A549 (cell line): Measurements from ENCODE around the gene SERPIND1. TPM values are rescaled to one million over a fixed set of nuclear protein-coding genes. Genes with fewer than 3 reads are reported as not detected.

Experiments
- ATAC-seq, 2 experiments: fragments of 200-7000 bp in 1 of 2; fragments of >200 bp in 1 of 2; cut with Nextera tagmentation in 1 of 2; cut with Tn5 transposase in 1 of 2; 3 replicates each; pipeline versions ENCODE4 v1.8.0 to v1.9.1; 2018 to 2020; ENCODE audit warnings: mild to moderate bottlenecking in 1 of 2, moderate library complexity in 1 of 2
- CTCF ChIA-PET: fragments of 300-600 bp; sonication (Branson Sonifier 250); formaldehyde crosslinking; extraction: SDS; loops from one replicate; lab custom pipeline; 2021; ENCODE audit warnings: antibody characterized with exemption, inconsistent platforms; lab: Yijun Ruan, JAX
- POLR2A ChIA-PET: fragments of 350-600 bp; formaldehyde crosslinking; extraction: SDS; loops from one replicate; lab custom pipeline; 2021; ENCODE audit warnings: antibody characterized with exemption, inconsistent platforms; lab: Yijun Ruan, JAX
- DNase-seq, 2 experiments: peaks; one replicate each; pipeline versions ENCODE4 v3.0.0 to v3.0.0-alpha.2; 2011 to 2016; ENCODE audit warnings: low read depth in 1 of 2, low spot score in 1 of 2
- FAIRE-seq: peaks from 2 replicates; lab custom pipeline; 2011; peaks lifted over from hg19 to GRCh38; lab: Jason Lieb, UNC
- H3K27ac ChIP-seq, 2 experiments: fragments of >200 bp; sonication (Bioruptor Twin); formaldehyde crosslinking; 3 replicates each; pipeline ENCODE4 v1.5.1; 2016 to 2017
- H3K4me1 ChIP-seq: fragments of >200 bp; sonication (Bioruptor Twin); formaldehyde crosslinking; 3 replicates; pipeline ENCODE4 v1.6.1; 2016
- H3K4me2 ChIP-seq: fragments of >200 bp; sonication (Bioruptor Twin); formaldehyde crosslinking; 3 replicates; pipeline ENCODE4 v1.6.1; 2016
- H3K4me3 ChIP-seq: fragments of >200 bp; sonication (Bioruptor Twin); formaldehyde crosslinking; 3 replicates; pipeline ENCODE4 v1.5.1; 2016
- H3K9me3 ChIP-seq: fragments of >200 bp; sonication (Bioruptor Twin); formaldehyde crosslinking; 3 replicates; pipeline ENCODE4 v1.6.1; 2016
- ATOH8 ChIP-seq: fragments of 250-450 bp; sonication (Bioruptor Pico); IDR thresholded peaks from 2 replicates; pipeline ENCODE4 v1.5.0; 2020; ENCODE audit warnings: low read depth, mild to moderate bottlenecking, moderate library complexity
- BHLHE40 ChIP-seq: IDR thresholded peaks from 2 replicates; pipeline ENCODE4 v1.6.1; 2012; ENCODE audit warnings: low read depth, low read length, inconsistent platforms
- CBX2 ChIP-seq: fragments of 200-600 bp; sonication (generic); IDR thresholded peaks from 2 replicates; pipeline ENCODE4 v1.6.1; 2016; ENCODE audit warnings: low read depth, mild to moderate bottlenecking, borderline replicate concordance
- CBX8 ChIP-seq: fragments of 200-600 bp; sonication (generic); IDR thresholded peaks from 2 replicates; pipeline ENCODE4 v1.6.1; 2016
- CEBPB ChIP-seq, 2 experiments: fragments of >200 bp in 1 of 2; sonication (Bioruptor Twin) in 1 of 2; formaldehyde crosslinking in 1 of 2; IDR thresholded peaks; 2 replicates each; pipeline ENCODE4 v1.6.1; 2012 to 2016
- E2F6 ChIP-seq: IDR thresholded peaks from 2 replicates; pipeline ENCODE4 v1.6.1; 2012; ENCODE audit warnings: low read depth, borderline replicate concordance
- EHF ChIP-seq: fragments of 250-450 bp; sonication (Bioruptor Pico); IDR thresholded peaks from 2 replicates; pipeline ENCODE4 v1.5.0; 2020; ENCODE audit warnings: mild to moderate bottlenecking
- ELK1 ChIP-seq: fragments of 150-350 bp; IDR thresholded peaks from 2 replicates; pipeline ENCODE4 v1.6.1; 2014; ENCODE audit warnings: low read depth, mild to moderate bottlenecking, low read length
- EP300 ChIP-seq, 2 experiments: fragments of >200 bp; sonication (Bioruptor Twin); formaldehyde crosslinking; IDR thresholded peaks; 2 replicates in 1 of 2; 3 replicates in 1 of 2; pipeline ENCODE4 v1.6.1; 2016 to 2017
- FOSL2 ChIP-seq, 2 experiments: fragments of 450-650 bp in 1 of 2; fragments of >200 bp in 1 of 2; sonication (Bioruptor Twin) in 1 of 2; formaldehyde crosslinking; IDR thresholded peaks; 2 replicates each; pipeline versions ENCODE4 v1.5.0 to v1.6.1; 2016 to 2020; ENCODE audit warnings: mild to moderate bottlenecking in 1 of 2, moderate library complexity in 1 of 2
- HEYL ChIP-seq: fragments of 250-450 bp; sonication (Bioruptor Pico); IDR thresholded peaks from 2 replicates; pipeline ENCODE4 v1.8.0; 2021; ENCODE audit warnings: mild to moderate bottlenecking, moderate library complexity
- HOXB5 ChIP-seq: fragments of 250-450 bp; sonication (Bioruptor Pico); IDR thresholded peaks from 2 replicates; pipeline ENCODE4 v1.5.0; 2020; ENCODE audit warnings: mild to moderate bottlenecking, moderate library complexity
- JUN ChIP-seq, 2 experiments: fragments of >200 bp; sonication (Bioruptor Twin); formaldehyde crosslinking; IDR thresholded peaks; 2 replicates in 1 of 2; 3 replicates in 1 of 2; pipeline ENCODE4 v1.6.1; 2016 to 2017
- MAFK ChIP-seq: fragments of 450-650 bp; IDR thresholded peaks from 2 replicates; pipeline ENCODE4 v1.6.1; 2014; ENCODE audit not compliant: partially characterized antibody
- MAX ChIP-seq: IDR thresholded peaks from 2 replicates; pipeline ENCODE4 v1.6.1; 2012
- MAZ ChIP-seq: fragments of 150-350 bp; IDR thresholded peaks from 2 replicates; pipeline ENCODE4 v1.6.1; 2014; ENCODE audit warnings: antibody characterized with exemption, low read depth, low read length, borderline replicate concordance
- MYC ChIP-seq: IDR thresholded peaks from 2 replicates; pipeline ENCODE4 v1.6.1; 2012; ENCODE audit warnings: mild to moderate bottlenecking, inconsistent platforms, low read length, improper control_type of control experiment, borderline replicate concordance
- PBX3 ChIP-seq: IDR thresholded peaks from 2 replicates; pipeline ENCODE4 v1.6.1; 2012
- RCOR1 ChIP-seq: fragments of 150-350 bp; IDR thresholded peaks from 2 replicates; pipeline ENCODE4 v1.6.1; 2014; ENCODE audit warnings: antibody characterized with exemption, low read length, low read depth
- SMC3 ChIP-seq: fragments of >200 bp; sonication (Bioruptor Twin); formaldehyde crosslinking; IDR thresholded peaks from 3 replicates; pipeline ENCODE4 v1.6.1; 2018; ENCODE audit warnings: inconsistent platforms
- SREBF2 ChIP-seq: fragments of 450-650 bp; IDR thresholded peaks from 2 replicates; pipeline ENCODE4 v1.6.1; 2014; ENCODE audit warnings: mild to moderate bottlenecking, moderate library complexity
- TFCP2L1 ChIP-seq: fragments of 250-450 bp; sonication (Bioruptor Pico); IDR thresholded peaks from 2 replicates; pipeline ENCODE4 v1.5.0; 2021; ENCODE audit warnings: mild to moderate bottlenecking
- WGBS: methylation state at CpG from one replicate; pipeline ENCODE4 v1.1.6; 2017; ENCODE audit errors: missing lambda C conversion rate; 5-methylcytosine and 5-hydroxymethylcytosine counted together
- polyA plus RNA-seq, 4 experiments: library from polyadenylated mRNA; depleted of rRNA in 3 of 4; stranded (reverse); fragments of >200 nt; fragmentation: RNase III in 1 of 4; extraction: RNeasy Plus Mini Kit Qiagen cat#74134 plus additional on column Dnase treatment in 1 of 4; gene quantifications; 2 replicates in 3 of 4; 3 replicates in 1 of 4; pipeline ENCODE4 v1.2.3, GENCODE V29; 2011 to 2017

Gene SERPIND1
- polyA plus RNA-seq, 2 of the 4 experiments (the other 2 are of a cell fraction), result not detected

- Histone ChIP-seq H3K9me3 (no peaks in the 10 kb centered on the region), H3K4me3 (no peak overlapping the region), H3K27ac (no peak overlapping the region), H3K4me1 (peaks cover 6% of the 10 kb centered on the region; the same call in 1 of the 3 replicates), H3K4me2 (no peak overlapping the region)
- no peak for TF ChIP-seq CBX2
- no peak for TF ChIP-seq EP300 (IDR thresholded peaks at IDR 0.05)
- TF ChIP-seq EHF, result no peak
- no peak for TF ChIP-seq FOSL2 (IDR thresholded peaks at IDR 0.05)
- TF ChIP-seq FOSL2 (CRISPR knock-in tag; IDR thresholded peaks at IDR 0.05), result no peak
- TF ChIP-seq CBX8, result no peak
- TF ChIP-seq MAZ, result no peak
- TF ChIP-seq JUN (IDR thresholded peaks at IDR 0.05), result no peak
- TF ChIP-seq TFCP2L1 (CRISPR knock-in tag), result no peak
- no peak for TF ChIP-seq SMC3
- TF ChIP-seq CEBPB (IDR thresholded peaks at IDR 0.05), result no peak
- TF ChIP-seq MAX, result no peak
- TF ChIP-seq ATOH8 (CRISPR knock-in tag), result no peak
- TF ChIP-seq MYC, result no peak
- no peak for TF ChIP-seq MAFK
- TF ChIP-seq SREBF2, result no peak
- no peak for TF ChIP-seq RCOR1
- no peak for TF ChIP-seq BHLHE40
- no peak for TF ChIP-seq E2F6
- no peak for TF ChIP-seq ELK1
- ChIA-PET CTCF (no interaction called here), POLR2A (interaction anchor here (0.6 kb wide), 1 partner anchor 42 kb away, joined by 4 read pairs; no protein-coding TSS in a partner anchor)
- WGBS, result 90% methylated on average over 9 of the region's 9 CpGs
- FAIRE-seq (no peak), DNase-seq (no peak), ATAC-seq (no peak)
Measured at GRCh38 chr22:20746431-20747189, 27.3 kb upstream of the SERPIND1 start.

GRCh38 chr22:20747223-20747622 lies 26.7 kb upstream of the SERPIND1 start:
- ChIA-PET POLR2A (interaction anchor here (0.6 kb wide), 1 partner anchor 43 kb away, joined by 4 read pairs; no protein-coding TSS in a partner anchor), CTCF (no interaction called here)
- DNase-seq, result no peak
- no peak for ATAC-seq
- WGBS, result 96% methylated on average over 10 of the region's 10 CpGs
- no peak overlapping the region for H3K27ac ChIP-seq
- no peak overlapping the region for H3K4me3 ChIP-seq
- TF ChIP-seq PBX3 (no peak), HOXB5 (no peak), HEYL (CRISPR knock-in tag) (no peak), CEBPB (IDR thresholded peaks at IDR 0.05) (no peak)
- peaks cover 6% of the 10 kb centered on the region; the same call in 1 of the 3 replicates for H3K4me1 ChIP-seq
- no peak overlapping the region for H3K4me2 ChIP-seq
- FAIRE-seq, result no peak
- no peaks in the 10 kb centered on the region for H3K9me3 ChIP-seq
